ENCODE measurements around the gene PFN4. TPM values are rescaled to one million over a fixed set of nuclear protein-coding genes. Genes with fewer than 3 reads are reported as not detected.

The PFN4 gene
- total and polyA plus RNA-seq, 9 of the 15 experiments (the other 6 are each of a cell fraction or from before 2014, with no cell fraction given): 0.07 to 0.54 (median 0.31) TPM; not detected in 2

GRCh38 chr2:24075915-24076848 lies 47.0 kb downstream of the PFN4 start, which contains the start of gene SF3B6 (continued):
- TF ChIP-seq, protein P1, sequence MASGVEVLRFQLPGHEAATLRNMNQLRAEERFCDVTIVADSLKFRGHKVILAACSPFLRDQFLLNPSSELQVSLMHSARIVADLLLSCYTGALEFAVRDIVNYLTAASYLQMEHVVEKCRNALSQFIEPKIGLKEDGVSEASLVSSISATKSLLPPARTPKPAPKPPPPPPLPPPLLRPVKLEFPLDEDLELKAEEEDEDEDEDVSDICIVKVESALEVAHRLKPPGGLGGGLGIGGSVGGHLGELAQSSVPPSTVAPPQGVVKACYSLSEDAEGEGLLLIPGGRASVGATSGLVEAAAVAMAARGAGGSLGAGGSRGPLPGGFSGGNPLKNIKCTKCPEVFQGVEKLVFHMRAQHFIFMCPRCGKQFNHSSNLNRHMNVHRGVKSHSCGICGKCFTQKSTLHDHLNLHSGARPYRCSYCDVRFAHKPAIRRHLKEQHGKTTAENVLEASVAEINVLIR (CRISPR knock-in tag; IDR thresholded peaks at IDR 0.05): peak; percentile 97
- peak; percentile 45; the same call in 1 of the 2 replicates for TF ChIP-seq MEF2D (tag; conservative IDR thresholded peaks at IDR 0.05; ENCODE audit: low read depth)
- peak; percentile 78; the same call in 1 of the 2 replicates for TF ChIP-seq KDM2B (CRISPR knock-in tag; IDR thresholded peaks at IDR 0.05)
- peak; percentile 99 for TF ChIP-seq RBBP5 (IDR thresholded peaks at IDR 0.05; ENCODE audit: borderline replicate concordance, insufficient read depth, low read length, poor library complexity, severe bottlenecking)
- TF ChIP-seq, protein P2, sequence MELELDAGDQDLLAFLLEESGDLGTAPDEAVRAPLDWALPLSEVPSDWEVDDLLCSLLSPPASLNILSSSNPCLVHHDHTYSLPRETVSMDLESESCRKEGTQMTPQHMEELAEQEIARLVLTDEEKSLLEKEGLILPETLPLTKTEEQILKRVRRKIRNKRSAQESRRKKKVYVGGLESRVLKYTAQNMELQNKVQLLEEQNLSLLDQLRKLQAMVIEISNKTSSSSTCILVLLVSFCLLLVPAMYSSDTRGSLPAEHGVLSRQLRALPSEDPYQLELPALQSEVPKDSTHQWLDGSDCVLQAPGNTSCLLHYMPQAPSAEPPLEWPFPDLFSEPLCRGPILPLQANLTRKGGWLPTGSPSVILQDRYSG (tag; conservative IDR thresholded peaks at IDR 0.05; ENCODE audit: low read depth): 0 out of 2 replicates have a peak, but pooled peaks have one; percentile 54
- TF ChIP-seq CSDE1 (IDR thresholded peaks at IDR 0.05): peak in 1 of 2 experiments; percentile 66; a peak in 2 of 4 replicates
- TF ChIP-seq ZNF12 (CRISPR knock-in tag; IDR thresholded peaks at IDR 0.05): no peak
- TF ChIP-seq ZNF764 (CRISPR knock-in tag; IDR thresholded peaks at IDR 0.05; ENCODE audit: low read depth): no peak
- peak; percentile 76; the same call in 1 of the 2 replicates for TF ChIP-seq TFAP4 (CRISPR knock-in tag; IDR thresholded peaks at IDR 0.05; ENCODE audit: borderline replicate concordance)
- TF ChIP-seq ZHX1 (conservative IDR thresholded peaks at IDR 0.05; ENCODE audit: low read length): peak; percentile 78; the same call in 1 of the 2 replicates
- TF ChIP-seq EP400 (IDR thresholded peaks at IDR 0.05): peak; percentile 94
- TF ChIP-seq ZNF263 (CRISPR knock-in tag; IDR thresholded peaks at IDR 0.05; ENCODE audit: borderline replicate concordance): peak; percentile 52; the same call in 1 of the 2 replicates
- peak; percentile 60; the same call in 1 of the 2 replicates for TF ChIP-seq KLF13 (tag; IDR thresholded peaks at IDR 0.05; ENCODE audit: borderline replicate concordance, low read depth)
- TF ChIP-seq, protein P3, sequence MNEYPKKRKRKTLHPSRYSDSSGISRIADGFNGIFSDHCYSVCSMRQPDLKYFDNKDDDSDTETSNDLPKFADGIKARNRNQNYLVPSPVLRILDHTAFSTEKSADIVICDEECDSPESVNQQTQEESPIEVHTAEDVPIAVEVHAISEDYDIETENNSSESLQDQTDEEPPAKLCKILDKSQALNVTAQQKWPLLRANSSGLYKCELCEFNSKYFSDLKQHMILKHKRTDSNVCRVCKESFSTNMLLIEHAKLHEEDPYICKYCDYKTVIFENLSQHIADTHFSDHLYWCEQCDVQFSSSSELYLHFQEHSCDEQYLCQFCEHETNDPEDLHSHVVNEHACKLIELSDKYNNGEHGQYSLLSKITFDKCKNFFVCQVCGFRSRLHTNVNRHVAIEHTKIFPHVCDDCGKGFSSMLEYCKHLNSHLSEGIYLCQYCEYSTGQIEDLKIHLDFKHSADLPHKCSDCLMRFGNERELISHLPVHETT (CRISPR knock-in tag; conservative IDR thresholded peaks at IDR 0.05 in 1 of 2, IDR thresholded peaks at IDR 0.05 in 1 of 2): peak in 1 of 2 experiments; percentile 98; a peak in 2 of 4 replicates
- no peak for TF ChIP-seq XRCC3 (IDR thresholded peaks at IDR 0.05)
